H9 (cell line): Measurements from ENCODE around the gene RALGDS. TPM values are rescaled to one million over a fixed set of nuclear protein-coding genes. Genes with fewer than 3 reads are reported as not detected.

Source experiments
- DNase-seq: peaks from one replicate; pipeline ENCODE4 v3.0.0-alpha.2; 2017
- H2AFZ ChIP-seq: one replicate; pipeline ENCODE4 v1.6.1; 2013; ENCODE audit warnings: mild to moderate bottlenecking, low read length, control low read depth, moderate library complexity
- H2AK5ac ChIP-seq: 2 replicates; pipeline ENCODE4 v1.6.1; 2013; ENCODE audit warnings: low read length, control low read depth, mixed read lengths; ENCODE audit not compliant: insufficient read length
- H2BK120ac ChIP-seq: one replicate; pipeline ENCODE4 v1.6.1; 2013; ENCODE audit warnings: low read depth, mild to moderate bottlenecking, low read length, control low read depth, inconsistent platforms; ENCODE audit not compliant: poor library complexity, severe bottlenecking
- H2BK12ac ChIP-seq: 2 replicates; pipeline ENCODE4 v1.6.1; 2013; ENCODE audit warnings: low read length, control low read depth, mixed read lengths, low read depth; ENCODE audit not compliant: insufficient read length
- H2BK15ac ChIP-seq: 2 replicates; pipeline ENCODE4 v1.6.1; 2013; ENCODE audit warnings: low read depth, low read length, control low read depth
- H2BK20ac ChIP-seq: one replicate; pipeline ENCODE4 v1.6.1; 2013; ENCODE audit warnings: low read depth, mild to moderate bottlenecking, low read length, control low read depth, inconsistent platforms; ENCODE audit not compliant: poor library complexity, severe bottlenecking
- H2BK5ac ChIP-seq: 2 replicates; pipeline ENCODE4 v1.6.1; 2013; ENCODE audit warnings: low read length, control low read depth, mixed read lengths; ENCODE audit not compliant: insufficient read length
- H3K14ac ChIP-seq: 2 replicates; pipeline ENCODE4 v1.6.1; 2013; ENCODE audit warnings: low read length, control low read depth; ENCODE audit not compliant: insufficient read depth
- H3K18ac ChIP-seq: 2 replicates; pipeline ENCODE4 v1.6.1; 2013; ENCODE audit warnings: low read depth, mild to moderate bottlenecking, mixed read lengths, low read length, control low read depth; ENCODE audit not compliant: insufficient read length
- H3K23ac ChIP-seq: 2 replicates; pipeline ENCODE4 v1.6.1; 2013; ENCODE audit warnings: low read length, control low read depth, mixed read lengths, low read depth; ENCODE audit not compliant: insufficient read length
- H3K23me2 ChIP-seq: 2 replicates; pipeline ENCODE4 v1.6.1; 2013; ENCODE audit warnings: low read depth, mild to moderate bottlenecking, mixed read lengths, low read length, control low read depth; ENCODE audit not compliant: insufficient read length, poor library complexity, severe bottlenecking
- H3K27ac ChIP-seq: 2 replicates; pipeline ENCODE4 v1.5.1; 2013; ENCODE audit warnings: low read length, control low read depth, mixed read lengths, low read depth; ENCODE audit not compliant: insufficient read length
- H3K27me3 ChIP-seq: 2 replicates; pipeline ENCODE4 v1.6.1; 2013; ENCODE audit warnings: low read length, control low read depth, inconsistent platforms; ENCODE audit not compliant: insufficient read depth
- H3K4ac ChIP-seq: 2 replicates; pipeline ENCODE4 v1.6.1; 2013; ENCODE audit warnings: low read depth, mild to moderate bottlenecking, control low read depth, inconsistent platforms, low read length, moderate library complexity
- H3K4me1 ChIP-seq: 2 replicates; pipeline ENCODE4 v1.6.1; 2013; ENCODE audit warnings: low read length, control low read depth, inconsistent platforms; ENCODE audit not compliant: insufficient read depth
- H3K4me2 ChIP-seq: 2 replicates; pipeline ENCODE4 v1.6.1; 2013; ENCODE audit warnings: low read length, control low read depth, mixed read lengths; ENCODE audit not compliant: insufficient read length, insufficient read depth
- H3K56ac ChIP-seq: 2 replicates; pipeline ENCODE4 v1.6.1; 2013; ENCODE audit warnings: low read depth, mild to moderate bottlenecking, mixed read lengths, low read length, control low read depth; ENCODE audit not compliant: insufficient read length
- H3K79me1 ChIP-seq: 2 replicates; pipeline ENCODE4 v1.6.1; 2013; ENCODE audit warnings: low read depth, mild to moderate bottlenecking, moderate library complexity, low read length, control low read depth, inconsistent platforms; ENCODE audit not compliant: insufficient read depth, poor library complexity, severe bottlenecking
- H3K79me2 ChIP-seq: 2 replicates; pipeline ENCODE4 v1.6.1; 2013; ENCODE audit warnings: low read length, control low read depth, inconsistent platforms; ENCODE audit not compliant: insufficient read depth
- H3K9ac ChIP-seq: 2 replicates; pipeline ENCODE4 v1.6.1; 2013; ENCODE audit warnings: low read length, control low read depth, mixed read lengths; ENCODE audit not compliant: insufficient read length; ENCODE audit errors: extremely low read depth
- H3K9me3 ChIP-seq: one replicate; pipeline ENCODE4 v1.6.1; 2013; ENCODE audit warnings: low read depth, low read length, inconsistent platforms; ENCODE audit not compliant: control insufficient read depth
- H3T11ph ChIP-seq: one replicate; pipeline ENCODE4 v1.6.1; 2013; ENCODE audit warnings: mild to moderate bottlenecking, low read length, control low read depth, inconsistent platforms
- H4K20me1 ChIP-seq: one replicate; pipeline ENCODE4 v1.6.1; 2013; ENCODE audit not compliant: control insufficient read depth, insufficient read length, insufficient read depth
- H4K5ac ChIP-seq: 2 replicates; pipeline ENCODE4 v1.6.1; 2013; ENCODE audit warnings: low read depth, mild to moderate bottlenecking, mixed read lengths, low read length, control low read depth; ENCODE audit not compliant: insufficient read length
- H4K8ac ChIP-seq: replicated peaks from 2 replicates; pipeline ENCODE4 v1.6.1; 2013; ENCODE audit warnings: low read length, control low read depth, mixed read lengths, low read depth; ENCODE audit not compliant: insufficient read length
- H4K91ac ChIP-seq: 2 replicates; pipeline ENCODE4 v1.6.1; 2013; ENCODE audit warnings: low read depth, mild to moderate bottlenecking, moderate library complexity, mixed read lengths, low read length, control low read depth; ENCODE audit not compliant: insufficient read length
- H3K27ac Mint-ChIP-seq, 3 experiments: 2 replicates in 2 of 3; 3 replicates in 1 of 3; pipeline ENCODE4 v1.8.0; 2020 to 2021; ENCODE audit warnings: mixed read lengths in 3 of 3, mild to moderate bottlenecking in 1 of 3, moderate library complexity in 1 of 3
- H3K27me3 Mint-ChIP-seq: 2 replicates; pipeline ENCODE4 v1.8.0; 2021; ENCODE audit warnings: low read depth, mild to moderate bottlenecking, moderate library complexity, mixed read lengths
- H3K36me3 Mint-ChIP-seq, 3 experiments: 2 replicates in 2 of 3; 3 replicates in 1 of 3; pipeline ENCODE4 v1.8.0; 2020 to 2021; ENCODE audit warnings: low read depth in 3 of 3, mixed read lengths in 3 of 3; ENCODE audit not compliant: insufficient read depth in 1 of 3
- H3K4me1 Mint-ChIP-seq, 2 experiments: 2 replicates each; pipeline ENCODE4 v1.8.0; 2020; ENCODE audit warnings: mixed read lengths in 2 of 2
- H3K4me3 Mint-ChIP-seq, 2 experiments: 2 replicates in 1 of 2; 3 replicates in 1 of 2; pipeline ENCODE4 v1.8.0; 2020 to 2021; ENCODE audit warnings: mild to moderate bottlenecking in 2 of 2, mixed read lengths in 2 of 2, moderate library complexity in 1 of 2
- H3K9me3 Mint-ChIP-seq, 2 experiments: 2 replicates in 1 of 2; 3 replicates in 1 of 2; pipeline ENCODE4 v1.8.0; 2020; ENCODE audit warnings: mild to moderate bottlenecking in 2 of 2, mixed read lengths in 2 of 2, moderate library complexity in 1 of 2
- CTCF ChIP-seq: fragments of 200-600 bp; sonication (generic); conservative IDR thresholded peaks from 3 replicates; pipeline ENCODE4 v1.8.0; 2021; ENCODE audit warnings: antibody characterized with exemption, mild to moderate bottlenecking
- WGBS: extraction: QIAGEN DNeasy Blood & Tissue Kit; methylation state at CpG from one replicate; pipeline ENCODE4 v1.1.7; 2013; ENCODE audit warnings: missing lambda C conversion rate, low lambda C conversion rate, mixed read lengths; ENCODE audit not compliant: insufficient read length; ENCODE audit errors: extremely low coverage; 5-methylcytosine and 5-hydroxymethylcytosine counted together
- total RNA-seq: library from RNA; stranded (reverse); gene quantifications from 2 replicates; pipeline ENCODE4 v1.2.1, GENCODE V29; 2021

Gene RALGDS
- total RNA-seq, 1 experiment from 2014 or later, result 21.3 TPM

GRCh38 chr9:133118568-133118967 is 2.5 kb downstream of the RALGDS start:
- Histone ChIP-seq H2BK5ac (no peak overlapping the region), H4K20me1 (peaks cover 8% of the 10 kb centered on the region), H3K56ac (no peak overlapping the region), H3K4me1 (peaks cover 3% of the 10 kb centered on the region; the same call in 1 of the 2 replicates), H2AK5ac (no peak overlapping the region), H2BK15ac (no peak overlapping the region), H3T11ph (no peak overlapping the region), H3K18ac (no peak overlapping the region), H4K8ac (no peak overlapping the region), H2BK20ac (no peak overlapping the region), H4K91ac (no peak overlapping the region), H3K79me1 (no peaks in the 10 kb centered on the region), H3K27ac (no peak overlapping the region), H3K14ac (no peak overlapping the region), H2BK12ac (no peak overlapping the region), H3K23ac (no peak overlapping the region), H3K9ac (no peak overlapping the region), H3K79me2 (no peaks in the 10 kb centered on the region), H4K5ac (no peak overlapping the region), H2AFZ (no peak overlapping the region), H3K23me2 (peaks cover 9% of the 10 kb centered on the region), H2BK120ac (no peak overlapping the region), H3K9me3 (no peaks in the 10 kb centered on the region), H3K4me2 (no peak overlapping the region), H3K27me3 (peaks cover 8% of the 10 kb centered on the region; the same call in 1 of the 2 replicates), H3K4ac (no peak overlapping the region)
- H3K27me3 Mint-ChIP-seq, result peaks cover 43% of the 10 kb centered on the region
- no peak for TF ChIP-seq CTCF
- H3K27ac Mint-ChIP-seq, result no peak overlapping the region; a peak in 1 of 7 replicates
- peaks cover 11 to 31% of the 10 kb centered on the region in 2 experiments for H3K4me1 Mint-ChIP-seq
- no peaks in the 10 kb centered on the region for H3K9me3 Mint-ChIP-seq
- no peaks in the 10 kb centered on the region; a peak in 1 of 7 replicates for H3K36me3 Mint-ChIP-seq
- DNase-seq, result no peak
- no peak overlapping the region for H3K4me3 Mint-ChIP-seq
- WGBS, result no CpG with 5 or more reads among the region's 3 CpGs
